IPS DF 6.9 (cell line): Measurements from ENCODE around the gene NMU.
"Not testable (repeated sequence)": the region's sequence is repeated elsewhere in the genome, so short reads cannot be mapped to it uniquely, and the experiment has no call there.

Experiments
- DNase-seq: peaks from one replicate; pipeline ENCODE4 v3.0.0-alpha.2; 2013; ENCODE audit warnings: low read depth, low spot score
- H3K27ac ChIP-seq: one replicate; pipeline ENCODE4 v1.5.1; 2013; ENCODE audit warnings: low read length, control low read depth
- H3K27me3 ChIP-seq: 2 replicates; pipeline ENCODE4 v1.6.1; 2013; ENCODE audit warnings: mild to moderate bottlenecking, low read length; ENCODE audit not compliant: control insufficient read depth, insufficient read depth
- H3K36me3 ChIP-seq: 2 replicates; pipeline ENCODE4 v1.6.1; 2013; ENCODE audit warnings: low read length; ENCODE audit not compliant: control insufficient read depth, insufficient read depth
- H3K4me1 ChIP-seq: 2 replicates; pipeline ENCODE4 v1.6.1; 2013; ENCODE audit warnings: low read length; ENCODE audit not compliant: control insufficient read depth, insufficient read depth
- H3K4me3 ChIP-seq: 2 replicates; pipeline ENCODE4 v1.5.1; 2013; ENCODE audit warnings: mild to moderate bottlenecking, low read length
- H3K9me3 ChIP-seq: 2 replicates; pipeline ENCODE4 v1.6.1; 2013; ENCODE audit warnings: low read length, inconsistent platforms; ENCODE audit not compliant: control insufficient read depth, insufficient read depth
- WGBS: extraction: QIAGEN DNeasy Blood & Tissue Kit; methylation state at CpG from one replicate; pipeline ENCODE4 v1.1.7; 2013; ENCODE audit warnings: mixed read lengths, missing lambda C conversion rate; ENCODE audit not compliant: insufficient read length, insufficient coverage; 5-methylcytosine and 5-hydroxymethylcytosine counted together

The NMU gene

GRCh38 chr4:55609393-55609866, 26.7 kb downstream of the NMU start:
- H3K9me3 ChIP-seq, result no peaks in the 10 kb centered on the region
- H3K27ac ChIP-seq, result no peak overlapping the region
- H3K36me3 ChIP-seq, result no peaks in the 10 kb centered on the region
- WGBS, result no CpG with 5 or more reads among the region's 6 CpGs
- no peaks in the 10 kb centered on the region for H3K27me3 ChIP-seq
- no peak for DNase-seq
- no peak overlapping the region for H3K4me3 ChIP-seq
- no peaks in the 10 kb centered on the region for H3K4me1 ChIP-seq

- H3K36me3 ChIP-seq, result no peaks in the 10 kb centered on the region
- no peak overlapping the region for H3K27ac ChIP-seq
- no peaks in the 10 kb centered on the region for H3K9me3 ChIP-seq
- no peaks in the 10 kb centered on the region for H3K27me3 ChIP-seq
- WGBS, result no CpG with 5 or more reads among the region's 1 CpG
- no peaks in the 10 kb centered on the region for H3K4me1 ChIP-seq
- no peak for DNase-seq
- H3K4me3 ChIP-seq, result no peak overlapping the region
Observed at GRCh38 chr4:55608591-55608990, 27.5 kb downstream of the NMU start.

DNA sequence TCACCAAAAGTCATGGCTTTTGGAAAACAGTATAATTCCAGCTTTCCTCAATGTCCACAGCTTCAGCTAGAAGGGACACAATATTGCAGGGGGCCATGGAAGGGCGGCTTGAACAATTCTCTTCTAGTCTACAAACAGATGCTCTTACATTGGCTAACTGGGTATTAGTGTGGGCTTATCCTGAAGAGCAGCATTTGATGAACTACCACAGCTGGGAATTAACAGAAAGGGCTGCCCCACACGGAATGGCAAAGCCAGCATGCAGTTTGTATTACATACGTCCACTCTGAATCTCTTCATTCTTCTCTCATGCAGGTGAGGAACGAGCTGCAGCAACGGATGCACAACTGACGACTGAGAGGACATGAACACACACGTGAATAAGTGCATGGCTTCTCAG, 31.1 kb downstream of the NMU start:
- H3K27ac ChIP-seq, result no peak overlapping the region
- no peak for DNase-seq
- no peaks in the 10 kb centered on the region for H3K4me1 ChIP-seq
- H3K36me3 ChIP-seq, result no peaks in the 10 kb centered on the region
- no peaks in the 10 kb centered on the region for H3K27me3 ChIP-seq
- H3K4me3 ChIP-seq, result no peak overlapping the region
- H3K9me3 ChIP-seq, result no peaks in the 10 kb centered on the region
- no CpG with 5 or more reads among the region's 7 CpGs for WGBS

GRCh38 chr4:55600640-55601039, 35.5 kb downstream of the NMU start:
- no peaks in the 10 kb centered on the region for H3K9me3 ChIP-seq
- DNase-seq, result no peak
- no peak overlapping the region for H3K27ac ChIP-seq
- no peaks in the 10 kb centered on the region for H3K4me1 ChIP-seq
- no peaks in the 10 kb centered on the region for H3K36me3 ChIP-seq
- no peak overlapping the region for H3K4me3 ChIP-seq
- H3K27me3 ChIP-seq, result no peaks in the 10 kb centered on the region

GRCh38 chr4:55598641-55599040, 37.5 kb downstream of the NMU start:
- DNase-seq, result no peak
- H3K27ac ChIP-seq, result no peak overlapping the region
- no peaks in the 10 kb centered on the region for H3K4me1 ChIP-seq

GRCh38 chr4:55592014-55592413, 44.1 kb downstream of the NMU start, which contains the start of gene PDCL2:
TSS of gene PDCL2 (minus strand) at chr4:55592245. CDS start at chr4:55592109, 136 bp downstream.
- DNase-seq, result no peak
- H3K27me3 ChIP-seq, result no peaks in the 10 kb centered on the region
- no CpG with 5 or more reads among the region's 24 CpGs for WGBS
- H3K4me3 ChIP-seq, result no peak within 1 kb of the TSS
- H3K4me1 ChIP-seq, result no peaks in the 10 kb centered on the region
- H3K9me3 ChIP-seq, result no peaks in the 10 kb centered on the region
- no peaks in the 10 kb centered on the region for H3K36me3 ChIP-seq
- no peak within 1 kb of the TSS for H3K27ac ChIP-seq

More at GRCh38 chr4:55598641-55599040, 37.5 kb downstream of the NMU start:
- Histone ChIP-seq H3K9me3 (no peaks in the 10 kb centered on the region), H3K27me3 (no peaks in the 10 kb centered on the region), H3K36me3 (no peaks in the 10 kb centered on the region), H3K4me3 (no peak overlapping the region)
- no CpG with 5 or more reads among the region's 2 CpGs for WGBS

GRCh38 chr4:55588160-55588559, 47.9 kb downstream of the NMU start:
- no CpG with 5 or more reads among the region's 2 CpGs for WGBS

GRCh38 chr4:55582773-55583172, 53.3 kb downstream of the NMU start:
- H3K4me1 ChIP-seq, H3K27me3 ChIP-seq, H3K9me3 ChIP-seq, H3K27ac ChIP-seq, DNase-seq, H3K36me3 ChIP-seq, H3K4me3 ChIP-seq: not testable (repeated sequence)
- WGBS, result no CpG with 5 or more reads among the region's 2 CpGs

More at GRCh38 chr4:55588160-55588559, 47.9 kb downstream of the NMU start:
- DNase-seq, result no peak
- Histone ChIP-seq H3K27me3 (no peaks in the 10 kb centered on the region), H3K4me1 (no peaks in the 10 kb centered on the region), H3K9me3 (no peaks in the 10 kb centered on the region), H3K4me3 (no peak overlapping the region), H3K27ac (no peak overlapping the region), H3K36me3 (no peaks in the 10 kb centered on the region)

- Histone ChIP-seq H3K4me3 (no peak overlapping the region), H3K36me3 (no peaks in the 10 kb centered on the region), H3K4me1 (no peaks in the 10 kb centered on the region), H3K9me3 (peaks cover 3% of the 10 kb centered on the region; the same call in 1 of the 2 replicates), H3K27ac (no peak overlapping the region), H3K27me3 (no peaks in the 10 kb centered on the region)
- DNase-seq, result no peak
Observed at GRCh38 chr4:55578341-55579010, 57.6 kb downstream of the NMU start.

DNA sequence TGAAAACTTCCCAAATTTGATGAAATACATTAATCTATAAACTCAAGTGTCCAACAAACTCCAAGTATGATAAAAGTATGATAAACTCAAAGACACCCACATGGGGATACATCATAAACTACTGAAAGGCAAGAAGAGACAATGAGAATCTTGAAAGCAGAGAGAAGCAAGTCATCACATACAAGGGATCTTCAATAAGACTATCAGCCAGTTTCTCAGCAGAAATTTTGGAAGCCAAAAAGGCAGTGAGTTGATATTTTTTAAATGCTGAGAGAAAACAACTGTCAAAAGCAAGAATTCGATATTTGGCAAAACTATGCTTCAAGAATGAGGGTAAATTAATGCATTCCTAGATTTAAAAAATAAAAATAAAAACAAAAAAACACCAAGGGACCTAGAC, 60.6 kb downstream of the NMU start:
- no peak overlapping the region for H3K27ac ChIP-seq
- DNase-seq, result no peak
- H3K36me3 ChIP-seq, result no peaks in the 10 kb centered on the region
- no peaks in the 10 kb centered on the region for H3K27me3 ChIP-seq
- H3K9me3 ChIP-seq, result peaks cover 3% of the 10 kb centered on the region; the same call in 1 of the 2 replicates
- no CpG with 5 or more reads among the region's 1 CpG for WGBS
- no peaks in the 10 kb centered on the region for H3K4me1 ChIP-seq
- H3K4me3 ChIP-seq, result no peak overlapping the region

- Histone ChIP-seq H3K4me1 (no peaks in the 10 kb centered on the region), H3K27me3 (no peaks in the 10 kb centered on the region), H3K9me3 (peaks cover 3% of the 10 kb centered on the region; the same call in 1 of the 2 replicates), H3K36me3 (no peaks in the 10 kb centered on the region), H3K4me3 (no peak overlapping the region), H3K27ac (no peak overlapping the region)
- no peak for DNase-seq
- WGBS, result no CpG with 5 or more reads among the region's 1 CpG
Observed at GRCh38 chr4:55574252-55574651, 61.8 kb downstream of the NMU start.
